ENCODE data around the gene RAB19. TPM values are rescaled to one million over a fixed set of nuclear protein-coding genes. Genes with fewer than 3 reads are reported as not detected.

Gene RAB19
- total and polyA plus RNA-seq, 9 of the 15 experiments (the other 6 are each of a cell fraction or from before 2014, with no cell fraction given), result not detected

- FAIRE-seq, result no peak
- Histone ChIP-seq H3K27me3 (ENCODE audit: control insufficient read depth in 2 of 2, insufficient read depth in 2 of 2, low read length in 2 of 2) (no peaks in the 10 kb centered on the region), H3K4me2 (ENCODE audit: insufficient read depth, low read length) (no peak overlapping the region), H3K9ac (ENCODE audit: insufficient read depth in 1 of 2, low read depth in 2 of 2, low read length in 2 of 2) (no peak overlapping the region), H3K4me1 (replicated peaks in 1 of 2; ENCODE audit: control insufficient read depth in 2 of 2, insufficient read depth in 2 of 2, low read length in 2 of 2) (no peaks in the 10 kb centered on the region), H3K4me3 (no peak overlapping the region), H3K79me2 (ENCODE audit: control insufficient read depth, insufficient read depth, low read length) (no peaks in the 10 kb centered on the region), H2AFZ (ENCODE audit: low read depth, low read length) (no peak overlapping the region), H3K9me3 (replicated peaks; ENCODE audit: control insufficient read depth, insufficient read depth, low read depth, low read length) (no peaks in the 10 kb centered on the region), H4K20me1 (replicated peaks; ENCODE audit: control insufficient read depth, insufficient read depth, low read length) (no peaks in the 10 kb centered on the region), H3K36me3 (ENCODE audit: control insufficient read depth, insufficient read depth, low read length) (peaks cover 44% of the 10 kb centered on the region), H3K27ac (ENCODE audit: extremely low read depth, low read depth, low read length) (no peak overlapping the region), H3K9me1 (ENCODE audit: control insufficient read depth, insufficient read depth, low read length) (no peaks in the 10 kb centered on the region)
- intact Hi-C loops (cut with micrococcal nuclease) (no loop called here), in situ Hi-C loops (cut with MboI) (no loop called here)
- ATAC-seq, result no peak
- ChIA-PET POLR2A (interaction anchor here (0.9 kb wide), 1 partner anchor 88 kb away, joined by 3 read pairs; no protein-coding TSS in a partner anchor), CTCF (ENCODE audit: low intra/inter-chr PET ratio) (no interaction called here)
- no TSS peak for BruUV-seq (replicated peaks)
- TF ChIP-seq ZNF561 (CRISPR knock-in tag; conservative IDR thresholded peaks at IDR 0.05) (no peak), PCBP2 (IDR thresholded peaks at IDR 0.05; ENCODE audit: low read depth, low read length, poor library complexity, severe bottlenecking) (no peak), CEBPG (CRISPR knock-in tag; IDR thresholded peaks at IDR 0.05) (no peak), CEBPG (tag; conservative IDR thresholded peaks at IDR 0.05 in 1 of 2, IDR thresholded peaks at IDR 0.05 in 1 of 2) (peak in 1 of 2 experiments; percentile 32; a peak in 1 of 4 replicates), NFE2L1 (tag; IDR thresholded peaks at IDR 0.05; ENCODE audit: borderline replicate concordance, low read depth) (no peak), CEBPB (tag; IDR thresholded peaks at IDR 0.05) (peak; percentile 53; the same call in 1 of the 2 replicates)
- 77% methylated on average over 9 of the region's 9 CpGs for WGBS (ENCODE audit: insufficient coverage, low coverage, missing lambda C conversion rate)
- DNase-seq (ENCODE audit: extremely low read depth in 1 of 4, low spot score in 3 of 4), result peak in 1 of 4 experiments; percentile 5
Measured at GRCh38 chr7:140367528-140367927, 36.3 kb upstream of the RAB19 start.

- no TSS peak for BruUV-seq (replicated peaks)
- FAIRE-seq, result no peak
- intact Hi-C loops (cut with micrococcal nuclease), result no loop called here
Measured at GRCh38 chr7:140369294-140369693, 34.6 kb upstream of the RAB19 start.

More at GRCh38 chr7:140369294-140369693, 34.6 kb upstream of the RAB19 start:
- ChIA-PET CTCF (ENCODE audit: low intra/inter-chr PET ratio) (no interaction called here), POLR2A (interaction anchor here (0.6 kb wide), 1 partner anchor 63 kb away, joined by 6 read pairs; no protein-coding TSS in a partner anchor)
- no peaks in the 10 kb centered on the region for H3K9me1 ChIP-seq (ENCODE audit: control insufficient read depth, insufficient read depth, low read length)
- no peak overlapping the region for H3K4me3 ChIP-seq
- no peaks in the 10 kb centered on the region for H4K20me1 ChIP-seq (replicated peaks; ENCODE audit: control insufficient read depth, insufficient read depth, low read length)
- H3K79me2 ChIP-seq (ENCODE audit: control insufficient read depth, insufficient read depth, low read length), result no peaks in the 10 kb centered on the region
- no peaks in the 10 kb centered on the region for H3K9me3 ChIP-seq (replicated peaks; ENCODE audit: control insufficient read depth, insufficient read depth, low read depth, low read length)
- no peaks in the 10 kb centered on the region for H3K4me1 ChIP-seq (replicated peaks in 1 of 2; ENCODE audit: control insufficient read depth in 2 of 2, insufficient read depth in 2 of 2, low read length in 2 of 2)
- ATAC-seq (no peak), DNase-seq (ENCODE audit: extremely low read depth in 1 of 4, low spot score in 3 of 4) (no peak)
- no peak for TF ChIP-seq ARID2 (IDR thresholded peaks at IDR 0.05)
- TF ChIP-seq ZNF316 (IDR thresholded peaks at IDR 0.05), result peak; percentile 54
- no peak for TF ChIP-seq PCBP1 (IDR thresholded peaks at IDR 0.05; ENCODE audit: low read depth, low read length, poor library complexity, severe bottlenecking)
- H3K27me3 ChIP-seq (ENCODE audit: control insufficient read depth in 2 of 2, insufficient read depth in 2 of 2, low read length in 2 of 2), result no peaks in the 10 kb centered on the region
- in situ Hi-C loops (cut with MboI), result no loop called here
- H2AFZ ChIP-seq (ENCODE audit: low read depth, low read length), result no peak overlapping the region
- 88% methylated on average over 4 of the region's 4 CpGs for WGBS (ENCODE audit: insufficient coverage, low coverage, missing lambda C conversion rate)
- no peak overlapping the region for H3K27ac ChIP-seq (ENCODE audit: extremely low read depth, low read depth, low read length)
- peaks cover 38% of the 10 kb centered on the region for H3K36me3 ChIP-seq (ENCODE audit: control insufficient read depth, insufficient read depth, low read length)
- no peak overlapping the region for H3K4me2 ChIP-seq (ENCODE audit: insufficient read depth, low read length)
- H3K9ac ChIP-seq (ENCODE audit: insufficient read depth in 1 of 2, low read depth in 2 of 2, low read length in 2 of 2), result no peak overlapping the region
